Ectodermal cell (in vitro differentiated cells): Measurements from ENCODE around the gene ITGB6.

Source experiments
- H3K27ac ChIP-seq: 2 replicates; pipeline ENCODE4 v1.7.0; 2013; ENCODE audit warnings: mild to moderate bottlenecking, low read depth, low read length; ENCODE audit not compliant: insufficient read depth, poor library complexity, severe bottlenecking
- H3K27me3 ChIP-seq: 2 replicates; pipeline ENCODE4 v1.7.0; 2013; ENCODE audit warnings: mild to moderate bottlenecking, low read length; ENCODE audit not compliant: insufficient read depth, control insufficient read depth, poor library complexity, severe bottlenecking
- H3K36me3 ChIP-seq: one replicate; pipeline ENCODE4 v1.7.0; 2013; ENCODE audit warnings: low read length; ENCODE audit not compliant: control insufficient read depth, insufficient read depth
- H3K4me1 ChIP-seq: one replicate; pipeline ENCODE4 v1.7.0; 2013; ENCODE audit warnings: low read length; ENCODE audit not compliant: control insufficient read depth, insufficient read depth
- H3K4me3 ChIP-seq: 2 replicates; pipeline ENCODE4 v1.7.0; 2013; ENCODE audit warnings: low read depth, low read length, control low read depth; ENCODE audit not compliant: insufficient read depth
- H3K9me3 ChIP-seq: 2 replicates; pipeline ENCODE4 v1.7.0; 2013; ENCODE audit warnings: mild to moderate bottlenecking, low read length, moderate library complexity; ENCODE audit not compliant: control insufficient read depth
- WGBS, 2 experiments: methylation state at CpG; one replicate each; pipeline ENCODE4 v1.1.7; 2013; ENCODE audit warnings: missing lambda C conversion rate in 2 of 2; 5-methylcytosine and 5-hydroxymethylcytosine counted together

ITGB6 gene

GRCh38 chr2:160054984-160055725 is 144.9 kb downstream of the ITGB6 start:
- Histone ChIP-seq H3K27ac (no peak overlapping the region), H3K27me3 (peaks cover 4% of the 10 kb centered on the region), H3K4me1 (peaks cover 12% of the 10 kb centered on the region), H3K4me3 (no peak overlapping the region), H3K9me3 (no peaks in the 10 kb centered on the region), H3K36me3 (no peaks in the 10 kb centered on the region)
- 56 to 60% methylated on average over 7 of the region's 7 CpGs for WGBS, 2 experiments

DNA sequence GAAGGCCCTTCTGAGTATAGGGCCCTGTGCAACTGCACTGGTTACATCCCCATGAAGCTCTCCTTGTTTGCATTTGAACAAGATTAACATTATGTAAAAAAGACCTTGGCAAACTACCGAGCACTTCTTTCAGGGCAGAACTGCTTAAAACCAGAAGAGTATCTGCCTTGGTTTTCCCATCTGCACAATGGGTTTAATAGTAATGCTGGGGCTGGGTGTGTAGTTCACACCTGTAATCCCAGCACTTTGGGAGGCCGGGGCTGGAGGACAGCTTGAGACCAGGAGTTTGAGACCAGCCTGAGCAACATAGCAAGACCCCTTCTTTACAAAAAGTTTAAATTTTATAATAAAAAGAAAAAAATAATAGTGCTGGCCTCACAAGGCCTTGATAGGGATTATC is 146.1 kb downstream of the ITGB6 start:
- Histone ChIP-seq H3K4me1 (peaks cover 12% of the 10 kb centered on the region), H3K36me3 (no peaks in the 10 kb centered on the region), H3K4me3 (no peak overlapping the region), H3K27ac (no peak overlapping the region), H3K9me3 (no peaks in the 10 kb centered on the region), H3K27me3 (no peaks in the 10 kb centered on the region)
- WGBS, 2 experiments, result 88 to 98% methylated on average over 2 of the region's 2 CpGs

DNA sequence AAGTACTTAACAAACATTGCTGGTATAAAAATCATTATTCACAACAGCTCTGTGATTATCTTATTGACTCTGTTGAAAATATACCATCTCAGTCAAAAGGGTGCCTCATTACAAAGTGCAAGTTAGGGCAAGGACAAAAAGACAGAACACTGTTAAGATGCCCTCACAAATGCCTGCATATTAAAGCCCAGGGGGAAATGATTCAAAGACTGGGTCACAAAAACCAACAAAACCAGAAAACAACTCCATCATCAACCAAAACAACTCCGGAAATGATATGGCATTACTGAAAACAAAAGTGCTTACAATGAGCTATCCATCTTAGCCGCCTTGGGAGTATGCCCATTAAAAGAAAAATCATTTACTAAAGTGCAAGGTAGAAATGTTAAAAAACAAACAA is 147.5 kb downstream of the ITGB6 start:
- Histone ChIP-seq H3K9me3 (no peaks in the 10 kb centered on the region), H3K27me3 (no peaks in the 10 kb centered on the region), H3K4me3 (no peak overlapping the region), H3K27ac (no peak overlapping the region), H3K36me3 (no peaks in the 10 kb centered on the region), H3K4me1 (peaks cover 12% of the 10 kb centered on the region)
- 81 to 94% methylated on average over 1 to 2 of the region's 2 CpGs for WGBS, 2 experiments

DNA sequence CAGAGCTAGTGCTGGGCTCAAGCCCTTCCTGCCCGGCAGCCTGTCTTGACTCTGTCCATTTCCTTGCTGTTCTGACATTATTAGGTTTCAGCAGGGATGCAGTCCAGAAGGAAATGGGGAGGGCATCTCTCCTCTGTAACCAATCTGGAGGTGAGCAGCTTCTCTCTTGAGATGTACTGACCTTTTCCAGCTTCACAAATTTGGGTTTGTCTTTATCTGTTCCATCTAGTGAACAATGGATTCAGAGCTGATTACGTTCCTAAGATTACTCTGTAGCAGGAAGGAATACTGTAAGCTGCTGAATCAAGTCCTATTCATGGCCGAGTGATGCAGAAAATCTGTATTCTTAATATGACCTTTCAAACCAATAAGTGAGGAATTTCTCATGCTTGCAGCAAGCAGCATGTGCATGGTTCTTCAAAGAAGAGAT is 148.7 kb downstream of the ITGB6 start:
- WGBS, 2 experiments, result 84 to 85% methylated on average over 3 of the region's 3 CpGs
- Histone ChIP-seq H3K4me1 (peaks cover 12% of the 10 kb centered on the region), H3K9me3 (no peaks in the 10 kb centered on the region), H3K27me3 (no peaks in the 10 kb centered on the region), H3K4me3 (no peak overlapping the region), H3K27ac (no peak overlapping the region), H3K36me3 (no peaks in the 10 kb centered on the region)

- Histone ChIP-seq H3K27me3 (no peaks in the 10 kb centered on the region), H3K36me3 (no peaks in the 10 kb centered on the region), H3K4me3 (no peak overlapping the region), H3K27ac (no peak overlapping the region), H3K4me1 (peaks cover 3% of the 10 kb centered on the region), H3K9me3 (no peaks in the 10 kb centered on the region)
- WGBS, 2 experiments, result 94 to 98% methylated on average over 3 of the region's 3 CpGs
These were observed 149.9 kb downstream of the ITGB6 start for GRCh38 chr2:160050147-160050546.
